ENCODE data around the gene OLIG1. TPM values are rescaled to one million over a fixed set of nuclear protein-coding genes. Genes with fewer than 3 reads are reported as not detected.
A peak's percentile ranks its signal among the peaks of the same experiment; 100 is the strongest.

The OLIG1 gene
- total and polyA plus RNA-seq, 2 donors (not counting 1 experiment from before 2014, with no cell fraction given): 0.33 TPM; not detected in 1

- DNase-seq (peak; percentile 16), ATAC-seq (ENCODE audit: low read depth) (no peak)
- no peaks in the 10 kb centered on the region for H4K20me1 ChIP-seq (ENCODE audit: control insufficient read depth, insufficient read depth, low read length, poor library complexity, severe bottlenecking)
- intact Hi-C loops (cut with micrococcal nuclease): no loop called here
- Mint-ChIP-seq H3K4me3 (peak overlapping the region; percentile 23), H3K9me3 (ENCODE audit: insufficient read depth) (no peaks in the 10 kb centered on the region), H3K27ac (peak overlapping the region; percentile 56), H3K4me1 (peaks cover 27% of the 10 kb centered on the region), H3K27me3 (peaks cover 59% of the 10 kb centered on the region)
- peak overlapping the region; percentile 51 for H3K4me2 ChIP-seq (replicated peaks; ENCODE audit: low read depth, low read length, poor library complexity, severe bottlenecking)
- H3K4me3 ChIP-seq (ENCODE audit: control extremely low read depth in 1 of 5, extremely low read depth in 1 of 5, insufficient read depth in 1 of 5, low read depth in 2 of 5, low read length in 4 of 5): no peak overlapping the region
- peaks cover 46% of the 10 kb centered on the region in 2 donors for H3K4me1 ChIP-seq (ENCODE audit: control insufficient read depth in 2 of 2, insufficient read depth in 2 of 2, low read length in 2 of 2)
- no peak overlapping the region for H3K27ac ChIP-seq (ENCODE audit: low read length in 2 of 2)
- H3K9me3 ChIP-seq (ENCODE audit: control extremely low read depth in 1 of 3, control insufficient read depth in 2 of 3, insufficient read depth in 1 of 3, low read length in 2 of 3): peaks cover 0 to 52% (median 0%) of the 10 kb centered on the region in 3 donors
- 4% methylated on average over 6 of the region's 15 CpGs for WGBS (ENCODE audit: insufficient coverage)
- H3K79me2 ChIP-seq (ENCODE audit: control insufficient read depth, insufficient read depth, low read length): no peaks in the 10 kb centered on the region
- peaks cover 0 to 81% (median 42%) of the 10 kb centered on the region in 4 experiments for H3K27me3 ChIP-seq (replicated peaks in 1 of 4; ENCODE audit: control extremely low read depth in 1 of 4, control insufficient read depth in 3 of 4, insufficient read depth in 4 of 4, low read length in 3 of 4)
- H3K36me3 ChIP-seq (replicated peaks in 1 of 2; ENCODE audit: control extremely low read depth in 1 of 2, control insufficient read depth in 1 of 2, extremely low read depth in 1 of 2, insufficient read depth in 2 of 2, low read length in 1 of 2): no peaks in the 10 kb centered on the region
- CTCF ChIA-PET: no interaction called here
- TF ChIP-seq, protein P1, sequence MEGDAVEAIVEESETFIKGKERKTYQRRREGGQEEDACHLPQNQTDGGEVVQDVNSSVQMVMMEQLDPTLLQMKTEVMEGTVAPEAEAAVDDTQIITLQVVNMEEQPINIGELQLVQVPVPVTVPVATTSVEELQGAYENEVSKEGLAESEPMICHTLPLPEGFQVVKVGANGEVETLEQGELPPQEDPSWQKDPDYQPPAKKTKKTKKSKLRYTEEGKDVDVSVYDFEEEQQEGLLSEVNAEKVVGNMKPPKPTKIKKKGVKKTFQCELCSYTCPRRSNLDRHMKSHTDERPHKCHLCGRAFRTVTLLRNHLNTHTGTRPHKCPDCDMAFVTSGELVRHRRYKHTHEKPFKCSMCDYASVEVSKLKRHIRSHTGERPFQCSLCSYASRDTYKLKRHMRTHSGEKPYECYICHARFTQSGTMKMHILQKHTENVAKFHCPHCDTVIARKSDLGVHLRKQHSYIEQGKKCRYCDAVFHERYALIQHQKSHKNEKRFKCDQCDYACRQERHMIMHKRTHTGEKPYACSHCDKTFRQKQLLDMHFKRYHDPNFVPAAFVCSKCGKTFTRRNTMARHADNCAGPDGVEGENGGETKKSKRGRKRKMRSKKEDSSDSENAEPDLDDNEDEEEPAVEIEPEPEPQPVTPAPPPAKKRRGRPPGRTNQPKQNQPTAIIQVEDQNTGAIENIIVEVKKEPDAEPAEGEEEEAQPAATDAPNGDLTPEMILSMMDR (IDR thresholded peaks at IDR 0.05): no peak
- no peak for TF ChIP-seq EZH2 (IDR thresholded peaks at IDR 0.05; ENCODE audit: borderline replicate concordance, insufficient read depth, low read depth, low read length, poor library complexity, severe bottlenecking)
- H2AFZ ChIP-seq (ENCODE audit: insufficient read depth, low read depth, low read length, poor library complexity, severe bottlenecking): no peak overlapping the region
- no peak overlapping the region for H3K9ac ChIP-seq (ENCODE audit: low read length)
- POLR2A ChIA-PET: no interaction called here
Observed at GRCh38 chr21:33028287-33028670, 41.7 kb upstream of the OLIG1 start.

- Histone ChIP-seq H3K4me2 (replicated peaks; ENCODE audit: low read depth, low read length, poor library complexity, severe bottlenecking) (peak overlapping the region; percentile 51), H3K4me3 (ENCODE audit: control extremely low read depth in 1 of 5, extremely low read depth in 1 of 5, insufficient read depth in 1 of 5, low read depth in 2 of 5, low read length in 4 of 5) (no peak overlapping the region), H3K9ac (ENCODE audit: low read length) (no peak overlapping the region), H3K36me3 (replicated peaks in 1 of 2; ENCODE audit: control extremely low read depth in 1 of 2, control insufficient read depth in 1 of 2, extremely low read depth in 1 of 2, insufficient read depth in 2 of 2, low read length in 1 of 2) (no peaks in the 10 kb centered on the region), H3K27ac (ENCODE audit: low read length in 2 of 2) (no peak overlapping the region), H4K20me1 (ENCODE audit: control insufficient read depth, insufficient read depth, low read length, poor library complexity, severe bottlenecking) (no peaks in the 10 kb centered on the region), H3K27me3 (replicated peaks in 1 of 4; ENCODE audit: control extremely low read depth in 1 of 4, control insufficient read depth in 3 of 4, insufficient read depth in 4 of 4, low read length in 3 of 4) (peaks cover 0 to 79% (median 39%) of the 10 kb centered on the region in 4 experiments), H2AFZ (ENCODE audit: insufficient read depth, low read depth, low read length, poor library complexity, severe bottlenecking) (no peak overlapping the region), H3K9me3 (ENCODE audit: control extremely low read depth in 1 of 3, control insufficient read depth in 2 of 3, insufficient read depth in 1 of 3, low read length in 2 of 3) (peaks cover 0 to 47% (median 0%) of the 10 kb centered on the region in 3 donors), H3K4me1 (ENCODE audit: control insufficient read depth in 2 of 2, insufficient read depth in 2 of 2, low read length in 2 of 2) (peaks cover 40 to 44% of the 10 kb centered on the region in 2 donors), H3K79me2 (ENCODE audit: control insufficient read depth, insufficient read depth, low read length) (no peaks in the 10 kb centered on the region)
- Mint-ChIP-seq H3K9me3 (ENCODE audit: insufficient read depth) (no peaks in the 10 kb centered on the region), H3K4me3 (peak overlapping the region; percentile 40), H3K4me1 (peaks cover 27% of the 10 kb centered on the region), H3K27me3 (peaks cover 59% of the 10 kb centered on the region), H3K27ac (no peak overlapping the region)
- WGBS (ENCODE audit: insufficient coverage): 9% methylated on average over 22 of the region's 28 CpGs
- TF ChIP-seq, protein P1 (IDR thresholded peaks at IDR 0.05): no peak
- TF ChIP-seq EZH2 (IDR thresholded peaks at IDR 0.05; ENCODE audit: borderline replicate concordance, insufficient read depth, low read depth, low read length, poor library complexity, severe bottlenecking): no peak
- no peak for ATAC-seq (ENCODE audit: low read depth)
- ChIA-PET POLR2A (no interaction called here), CTCF (no interaction called here)
- peak; percentile 28 for DNase-seq
- intact Hi-C loops (cut with micrococcal nuclease): no loop called here
Observed at GRCh38 chr21:33028773-33029384, 41.1 kb upstream of the OLIG1 start.

Measured in B cell (primary cell).